Measurements from ENCODE around the gene PIK3C2G. TPM values are rescaled to one million over a fixed set of nuclear protein-coding genes. Genes with fewer than 3 reads are reported as not detected.
"Not testable (repeated sequence)": the region's sequence is repeated elsewhere in the genome, so short reads cannot be mapped to it uniquely, and the experiment has no call there.

PIK3C2G gene
- total RNA-seq, 2 experiments from 2014 or later: not detected

- Mint-ChIP-seq H3K36me3 (ENCODE audit: low read depth) (no peaks in the 10 kb centered on the region), H3K27ac (no peak overlapping the region), H3K4me3 (no peak overlapping the region), H3K9me3 (ENCODE audit: insufficient read depth) (peaks cover 8% of the 10 kb centered on the region), H3K27me3 (ENCODE audit: low read depth) (no peaks in the 10 kb centered on the region), H3K4me1 (ENCODE audit: low read depth) (no peaks in the 10 kb centered on the region)
- CTCF ChIA-PET: no interaction called here
- no peak for ATAC-seq
- no peak for DNase-seq
- POLR2A ChIA-PET: no interaction called here
Observed at GRCh38 chr12:18690653-18691052, 429.3 kb downstream of the PIK3C2G start.

GRCh38 chr12:18693986-18694385 is 432.7 kb downstream of the PIK3C2G start:
- H3K36me3 Mint-ChIP-seq (ENCODE audit: low read depth); POLR2A ChIA-PET; H3K4me3 Mint-ChIP-seq; H3K9me3 Mint-ChIP-seq (ENCODE audit: insufficient read depth); H3K4me1 Mint-ChIP-seq (ENCODE audit: low read depth); CTCF ChIA-PET; ATAC-seq; DNase-seq; H3K27ac Mint-ChIP-seq; H3K27me3 Mint-ChIP-seq (ENCODE audit: low read depth): not testable (repeated sequence)

- H3K4me3 Mint-ChIP-seq: no peak overlapping the region
- H3K27me3 Mint-ChIP-seq (ENCODE audit: low read depth): no peaks in the 10 kb centered on the region
- CTCF ChIA-PET: no interaction called here
- H3K27ac Mint-ChIP-seq: no peak overlapping the region
- H3K9me3 Mint-ChIP-seq (ENCODE audit: insufficient read depth): peaks cover 7% of the 10 kb centered on the region
- ATAC-seq (no peak), DNase-seq (no peak)
- no peaks in the 10 kb centered on the region for H3K36me3 Mint-ChIP-seq (ENCODE audit: low read depth)
- POLR2A ChIA-PET: no interaction called here
- no peaks in the 10 kb centered on the region for H3K4me1 Mint-ChIP-seq (ENCODE audit: low read depth)
Observed at GRCh38 chr12:18696971-18697602, 435.8 kb downstream of the PIK3C2G start.

Other genes with a start within 250 kb of the PIK3C2G start
- gene RERGL, start 171.3 kb upstream of the PIK3C2G start, total RNA-seq: not detected

All from activated CD8-positive, alpha-beta T cell treated with anti-CD3 and anti-CD28 coated beads, Interleukin-2, amount 10 ng/mL, durations not matched to agents 7 days and 5 days (primary cell).